CD4-positive, CD25-positive, alpha-beta regulatory T cell (primary cell): ENCODE results near the gene AMN. TPM values are rescaled to one million over a fixed set of nuclear protein-coding genes. Genes with fewer than 3 reads are reported as not detected.
"Not testable (repeated sequence)": the region's sequence is repeated elsewhere in the genome, so short reads cannot be mapped to it uniquely, and the experiment has no call there.

ENCODE experiments used
- ATAC-seq, 2 donors: fragments of 150-1000 bp; cut with Tn5 transposase; one replicate each; pipeline ENCODE4 v1.10.0; 2021; ENCODE audit warnings: low read depth in 2 of 2, moderate number of reproducible peaks in 2 of 2, moderate library complexity in 1 of 2
- DNase-seq, 3 donors: peaks; one replicate each; pipeline versions ENCODE4 v3.0.0 to v3.0.0-alpha.2; 2012 to 2022; ENCODE audit warnings: mixed read lengths in 1 of 3
- H3K27ac ChIP-seq: one replicate; pipeline ENCODE4 v1.7.0; 2013; ENCODE audit warnings: mild to moderate bottlenecking, low read length; ENCODE audit not compliant: insufficient read depth, poor library complexity, severe bottlenecking
- H3K27me3 ChIP-seq: one replicate; pipeline ENCODE4 v1.7.0; 2013; ENCODE audit warnings: low read length; ENCODE audit not compliant: control insufficient read depth, insufficient read depth
- H3K36me3 ChIP-seq: one replicate; pipeline ENCODE4 v1.7.0; 2013; ENCODE audit warnings: mild to moderate bottlenecking, low read length, moderate library complexity; ENCODE audit not compliant: control insufficient read depth, insufficient read depth
- H3K4me1 ChIP-seq: 2 replicates; pipeline ENCODE4 v1.7.0; 2013; ENCODE audit warnings: mild to moderate bottlenecking, low read length; ENCODE audit not compliant: insufficient read depth, control insufficient read depth, poor library complexity, severe bottlenecking
- H3K4me3 ChIP-seq: one replicate; pipeline ENCODE4 v1.7.0; 2013; ENCODE audit warnings: low read depth, mild to moderate bottlenecking, low read length, moderate library complexity
- H3K9me3 ChIP-seq, 2 experiments: 1 replicate in 1 of 2; 2 replicates in 1 of 2; pipeline ENCODE4 v1.7.0; 2013; ENCODE audit warnings: low read length in 2 of 2, mild to moderate bottlenecking in 1 of 2, moderate library complexity in 1 of 2; ENCODE audit not compliant: control insufficient read depth in 2 of 2
- H3K27ac Mint-ChIP-seq, 3 donors: one replicate each; pipeline ENCODE4 v1.8.0; 2020 to 2022; ENCODE audit warnings: mild to moderate bottlenecking in 3 of 3, mixed read lengths in 3 of 3, moderate library complexity in 2 of 3
- H3K27me3 Mint-ChIP-seq: one replicate; pipeline ENCODE4 v1.8.0; 2022; ENCODE audit warnings: mild to moderate bottlenecking, mixed read lengths
- H3K36me3 Mint-ChIP-seq: one replicate; pipeline ENCODE4 v1.8.0; 2020; ENCODE audit warnings: mixed read lengths
- H3K4me1 Mint-ChIP-seq, 4 donors: one replicate each; pipeline ENCODE4 v1.8.0; 2020 to 2022; ENCODE audit warnings: mixed read lengths in 4 of 4, mild to moderate bottlenecking in 1 of 4
- H3K4me3 Mint-ChIP-seq, 4 donors: one replicate each; pipeline ENCODE4 v1.8.0; 2020 to 2022; ENCODE audit warnings: mild to moderate bottlenecking in 4 of 4, mixed read lengths in 4 of 4, moderate library complexity in 3 of 4
- H3K9me3 Mint-ChIP-seq, 7 donors: one replicate each; pipeline ENCODE4 v1.8.0; 2020 to 2022; ENCODE audit warnings: mixed read lengths in 7 of 7, mild to moderate bottlenecking in 3 of 7, moderate library complexity in 2 of 7
- polyA plus RNA-seq, 4 donors: library from polyadenylated mRNA; unstranded; fragments of 300-500 nt; fragmentation: Illumina TruSeq; gene quantifications; one replicate each; pipeline ENCODE4 v1.2.3, GENCODE V29; 2021
- total RNA-seq: library from RNA; stranded (reverse); gene quantifications from one replicate; pipeline ENCODE4 v1.2.3, GENCODE V29; 2022

AMN gene
- total and polyA plus RNA-seq, 5 donors from 2014 or later: 0.24 to 2.2 (median 0.66) TPM; not detected in 1

DNA sequence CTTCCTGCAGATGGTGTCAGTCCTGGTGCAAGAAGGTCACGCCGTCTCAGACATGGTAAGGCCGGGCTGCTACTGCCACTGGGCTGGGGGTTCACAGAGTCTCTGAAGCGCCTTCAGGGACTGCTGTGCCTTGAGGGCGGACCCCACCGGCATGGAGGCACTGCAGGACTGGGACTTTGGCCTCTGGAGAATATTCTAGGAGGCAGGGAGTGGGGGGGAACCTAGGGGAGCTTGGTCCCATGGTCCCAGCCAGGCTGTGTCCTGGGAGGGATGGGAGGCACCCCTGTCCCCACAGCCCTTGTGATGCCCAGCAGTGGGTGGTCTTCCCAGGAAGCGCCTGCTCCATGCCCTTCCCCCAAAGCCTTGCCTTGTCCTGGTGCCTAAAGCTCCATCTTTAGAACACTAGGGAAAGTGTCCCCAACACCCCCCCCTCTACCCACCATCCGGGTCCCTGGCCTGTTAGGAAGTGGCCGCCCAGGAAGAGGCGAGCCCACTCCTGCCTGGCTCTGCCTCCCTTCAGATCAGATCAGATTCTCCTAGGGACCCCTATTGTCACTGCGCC lies 1.5 kb downstream of the AMN start:
- Mint-ChIP-seq H3K4me1 (peaks cover 0 to 20% (median 5%) of the 10 kb centered on the region in 4 donors), H3K27me3 (peaks cover 46% of the 10 kb centered on the region), H3K27ac (peak overlapping the region in 1 of 3 donors; percentile 43), H3K36me3 (no peaks in the 10 kb centered on the region), H3K9me3 (peaks cover 0 to 1% (median 0%) of the 10 kb centered on the region in 7 donors), H3K4me3 (peak overlapping the region in 3 of 4 donors; percentile 10 to 48 (median 24))
- Histone ChIP-seq H3K4me1 (peaks cover 32% of the 10 kb centered on the region), H3K27ac (no peak overlapping the region), H3K27me3 (peaks cover 4% of the 10 kb centered on the region), H3K36me3 (no peaks in the 10 kb centered on the region), H3K4me3 (no peak overlapping the region), H3K9me3 (no peaks in the 10 kb centered on the region)
- no peak for DNase-seq
- ATAC-seq: no peak

GRCh38 chr14:102924632-102925588 lies 2.4 kb downstream of the AMN start:
- DNase-seq (no peak), ATAC-seq (no peak)
- Mint-ChIP-seq H3K9me3 (peaks cover 0 to 1% (median 0%) of the 10 kb centered on the region in 7 donors), H3K4me3 (peak overlapping the region in 3 of 4 donors; percentile 10 to 48 (median 24)), H3K4me1 (peaks cover 0 to 20% (median 5%) of the 10 kb centered on the region in 4 donors), H3K27me3 (peaks cover 46% of the 10 kb centered on the region), H3K27ac (peak overlapping the region in 1 of 3 donors; percentile 43), H3K36me3 (no peaks in the 10 kb centered on the region)
- Histone ChIP-seq H3K27me3 (peaks cover 4% of the 10 kb centered on the region), H3K4me3 (no peak overlapping the region), H3K4me1 (peaks cover 41% of the 10 kb centered on the region), H3K36me3 (no peaks in the 10 kb centered on the region), H3K27ac (no peak overlapping the region), H3K9me3 (no peaks in the 10 kb centered on the region)

DNA sequence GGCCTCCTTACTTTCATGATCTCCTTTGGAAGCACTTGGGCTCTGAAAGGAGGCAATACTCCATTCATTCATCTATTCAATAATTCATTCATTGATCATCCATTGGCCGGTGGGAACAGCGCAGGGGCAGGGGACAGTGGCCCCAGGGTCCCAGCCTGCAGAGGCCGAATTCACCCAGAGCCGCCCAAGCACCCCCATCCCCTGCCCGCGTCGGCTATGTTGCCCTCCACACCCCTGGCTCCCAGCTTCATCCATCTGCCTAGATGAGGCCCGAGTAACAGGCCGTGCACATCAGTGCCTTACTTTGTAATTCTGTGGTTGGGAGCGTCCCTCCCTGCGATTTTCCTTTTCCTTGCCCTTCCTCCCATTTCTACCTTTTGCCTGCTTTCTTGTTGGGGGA lies 3.2 kb downstream of the AMN start:
- H3K27me3 ChIP-seq: peaks cover 4% of the 10 kb centered on the region
- Mint-ChIP-seq H3K9me3 (peaks cover 0 to 1% (median 0%) of the 10 kb centered on the region in 7 donors), H3K4me3 (peak overlapping the region in 1 of 4 donors; percentile 65), H3K4me1 (peaks cover 0 to 20% (median 5%) of the 10 kb centered on the region in 4 donors), H3K36me3 (no peaks in the 10 kb centered on the region), H3K27ac (no peak overlapping the region), H3K27me3 (peaks cover 48% of the 10 kb centered on the region)
- no peak overlapping the region for H3K27ac ChIP-seq
- no peak for DNase-seq
- no peak overlapping the region for H3K4me3 ChIP-seq
- H3K9me3 ChIP-seq: no peaks in the 10 kb centered on the region
- ATAC-seq: no peak
- no peaks in the 10 kb centered on the region for H3K36me3 ChIP-seq
- peaks cover 48% of the 10 kb centered on the region for H3K4me1 ChIP-seq

DNA sequence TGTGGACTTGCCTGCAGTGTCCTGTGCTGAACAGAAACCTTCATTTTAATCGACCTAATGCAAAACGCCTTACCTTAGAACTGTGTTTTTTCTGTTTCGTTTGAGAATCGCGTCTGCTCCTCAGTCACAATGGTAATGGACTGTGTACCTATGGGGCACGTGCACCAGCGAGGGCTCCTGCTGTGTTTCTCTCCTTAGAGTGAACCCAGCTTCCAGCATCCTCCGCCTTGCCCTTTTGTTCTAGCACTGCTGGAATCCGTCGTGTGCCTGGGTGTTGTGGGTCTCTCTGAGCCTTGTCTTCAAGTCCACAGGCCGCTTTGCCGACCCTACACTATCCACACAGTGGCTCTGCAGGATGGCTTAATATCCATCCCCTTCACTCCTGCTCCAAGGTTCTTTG lies 3.6 kb downstream of the AMN start:
- ATAC-seq: no peak

GRCh38 chr14:102926840-102927239 lies 4.4 kb downstream of the AMN start:
- H3K4me3 ChIP-seq, H3K36me3 ChIP-seq, DNase-seq, H3K27ac Mint-ChIP-seq, H3K9me3 ChIP-seq, ATAC-seq, H3K9me3 Mint-ChIP-seq, H3K27me3 ChIP-seq, H3K36me3 Mint-ChIP-seq, H3K27ac ChIP-seq: not testable (repeated sequence)
- H3K27me3 Mint-ChIP-seq: peaks cover 51% of the 10 kb centered on the region
- peak overlapping the region in 1 of 4 donors; percentile 61 for H3K4me3 Mint-ChIP-seq
- peaks cover 48% of the 10 kb centered on the region for H3K4me1 ChIP-seq
- H3K4me1 Mint-ChIP-seq: peaks cover 0 to 22% (median 5%) of the 10 kb centered on the region in 4 donors

More for the DNA sequence above, 3.6 kb downstream of the AMN start:
- H3K9me3 Mint-ChIP-seq: peaks cover 0 to 1% (median 0%) of the 10 kb centered on the region in 7 donors
- H3K4me3 Mint-ChIP-seq: peak overlapping the region in 3 of 4 donors; percentile 5 to 65 (median 43)
- no peaks in the 10 kb centered on the region for H3K36me3 Mint-ChIP-seq
- Histone ChIP-seq H3K9me3 (no peaks in the 10 kb centered on the region), H3K36me3 (no peaks in the 10 kb centered on the region), H3K27me3 (peaks cover 4% of the 10 kb centered on the region), H3K4me1 (peaks cover 48% of the 10 kb centered on the region), H3K4me3 (no peak overlapping the region), H3K27ac (no peak overlapping the region)
- no peak overlapping the region for H3K27ac Mint-ChIP-seq
- peaks cover 51% of the 10 kb centered on the region for H3K27me3 Mint-ChIP-seq
- no peak for DNase-seq
- peaks cover 0 to 20% (median 5%) of the 10 kb centered on the region in 4 donors for H3K4me1 Mint-ChIP-seq

DNA sequence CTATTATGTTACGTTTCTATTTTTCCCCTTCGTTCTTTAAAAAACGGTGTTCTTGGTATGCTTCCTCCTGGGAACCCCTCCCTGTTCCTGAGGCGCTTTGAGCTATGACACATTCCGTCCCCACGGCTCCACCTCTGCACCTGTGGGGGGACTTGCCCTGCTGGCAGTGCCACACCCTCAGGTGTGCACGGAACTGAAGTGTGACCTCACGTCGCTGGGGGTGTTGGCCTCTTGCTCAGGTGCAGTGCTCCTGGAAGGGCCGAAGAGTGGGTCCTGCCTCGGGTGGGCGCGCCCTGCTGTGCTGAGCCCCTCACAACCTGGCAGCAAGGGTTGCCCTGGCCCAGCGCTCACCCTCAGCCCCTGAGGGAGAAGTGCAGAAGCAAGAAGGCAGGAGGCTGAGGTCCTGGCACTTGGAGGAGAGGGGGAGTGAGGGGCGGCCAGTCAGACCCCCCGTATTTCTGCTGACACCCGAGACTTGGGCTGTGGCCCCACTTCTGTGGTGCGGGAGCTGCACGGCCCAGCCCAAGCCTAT lies 4.9 kb downstream of the AMN start:
- no peaks in the 10 kb centered on the region for H3K9me3 ChIP-seq
- no peak for DNase-seq
- no peak overlapping the region for H3K4me3 ChIP-seq
- Mint-ChIP-seq H3K9me3 (peaks cover 0 to 1% (median 0%) of the 10 kb centered on the region in 7 donors), H3K4me3 (peak overlapping the region; percentile 51 to 73 (median 62)), H3K36me3 (no peaks in the 10 kb centered on the region), H3K27ac (no peak overlapping the region), H3K27me3 (peaks cover 51% of the 10 kb centered on the region), H3K4me1 (peaks cover 0 to 22% (median 5%) of the 10 kb centered on the region in 4 donors)
- no peak for ATAC-seq
- H3K27me3 ChIP-seq: peaks cover 4% of the 10 kb centered on the region
- H3K27ac ChIP-seq: no peak overlapping the region
- H3K36me3 ChIP-seq: no peaks in the 10 kb centered on the region
- H3K4me1 ChIP-seq: peaks cover 48% of the 10 kb centered on the region

GRCh38 chr14:102927878-102928411 lies 5.5 kb downstream of the AMN start:
- H3K36me3 Mint-ChIP-seq: no peaks in the 10 kb centered on the region
- peaks cover 46% of the 10 kb centered on the region for H3K4me1 ChIP-seq
- peaks cover 4% of the 10 kb centered on the region for H3K27me3 ChIP-seq
- no peaks in the 10 kb centered on the region for H3K9me3 ChIP-seq
- no peak overlapping the region for H3K27ac ChIP-seq
- peaks cover 0 to 1% (median 0%) of the 10 kb centered on the region in 7 donors for H3K9me3 Mint-ChIP-seq
- H3K4me3 Mint-ChIP-seq: peak overlapping the region; percentile 51 to 84 (median 68)
- DNase-seq (no peak), ATAC-seq (peak; percentile 2 to 6)
- peaks cover 0 to 21% (median 5%) of the 10 kb centered on the region in 4 donors for H3K4me1 Mint-ChIP-seq
- H3K27ac Mint-ChIP-seq: no peak overlapping the region
- H3K4me3 ChIP-seq: no peak overlapping the region
- peaks cover 51% of the 10 kb centered on the region for H3K27me3 Mint-ChIP-seq
- H3K36me3 ChIP-seq: no peaks in the 10 kb centered on the region
